Mesendoderm (in vitro differentiated cells): Measurements from ENCODE around the gene DNAJC12.
"Not testable (repeated sequence)": the region's sequence is repeated elsewhere in the genome, so short reads cannot be mapped to it uniquely, and the experiment has no call there.

Experiments used
- DNase-seq: peaks from one replicate; pipeline ENCODE4 v3.0.0; 2013
- H2AK5ac ChIP-seq: 2 replicates; pipeline ENCODE4 v1.6.1; 2013; ENCODE audit warnings: low read length, inconsistent platforms
- H2BK120ac ChIP-seq: 2 replicates; pipeline ENCODE4 v1.6.1; 2013; ENCODE audit warnings: low read depth, mild to moderate bottlenecking, low read length, moderate library complexity, mixed read lengths
- H2BK15ac ChIP-seq: replicated peaks from 2 replicates; pipeline ENCODE4 v1.6.1; 2013; ENCODE audit warnings: low read depth, mild to moderate bottlenecking, moderate library complexity
- H2BK5ac ChIP-seq: 2 replicates; pipeline ENCODE4 v1.6.1; 2013; ENCODE audit warnings: low read length, inconsistent platforms
- H3K18ac ChIP-seq: 2 replicates; pipeline ENCODE4 v1.6.1; 2013; ENCODE audit warnings: mild to moderate bottlenecking, low read length, mixed read lengths
- H3K23ac ChIP-seq: one replicate; pipeline ENCODE4 v1.6.1; 2013; ENCODE audit warnings: low read length
- H3K27ac ChIP-seq: 2 replicates; pipeline ENCODE4 v1.5.1; 2013; ENCODE audit warnings: low read depth, mild to moderate bottlenecking, inconsistent platforms, low read length, moderate library complexity
- H3K27me3 ChIP-seq: 2 replicates; pipeline ENCODE4 v1.6.1; 2013; ENCODE audit warnings: low read length, control low read depth, mild to moderate bottlenecking, inconsistent platforms; ENCODE audit not compliant: insufficient read depth, poor library complexity
- H3K36me3 ChIP-seq: 2 replicates; pipeline ENCODE4 v1.6.1; 2013; ENCODE audit warnings: low read length, inconsistent platforms; ENCODE audit not compliant: control insufficient read depth, insufficient read depth
- H3K4ac ChIP-seq: one replicate; pipeline ENCODE4 v1.6.1; 2013; ENCODE audit warnings: low read depth, mild to moderate bottlenecking, low read length, moderate library complexity
- H3K4me1 ChIP-seq: 2 replicates; pipeline ENCODE4 v1.6.1; 2013; ENCODE audit warnings: low read depth, low read length, inconsistent platforms; ENCODE audit not compliant: control insufficient read depth
- H3K4me2 ChIP-seq: 2 replicates; pipeline ENCODE4 v1.6.1; 2013; ENCODE audit warnings: low read length
- H3K4me3 ChIP-seq: 2 replicates; pipeline ENCODE4 v1.5.1; 2013; ENCODE audit warnings: mild to moderate bottlenecking, low read length
- H3K56ac ChIP-seq: one replicate; pipeline ENCODE4 v1.6.1; 2013; ENCODE audit warnings: low read length
- H3K79me1 ChIP-seq: 2 replicates; pipeline ENCODE4 v1.6.1; 2013; ENCODE audit warnings: low read length, inconsistent platforms
- H3K79me2 ChIP-seq: 2 replicates; pipeline ENCODE4 v1.6.1; 2013; ENCODE audit warnings: mild to moderate bottlenecking, low read length; ENCODE audit not compliant: control insufficient read depth, insufficient read depth
- H3K9ac ChIP-seq: 2 replicates; pipeline ENCODE4 v1.6.1; 2013; ENCODE audit warnings: low read length, inconsistent platforms
- H4K5ac ChIP-seq: one replicate; pipeline ENCODE4 v1.6.1; 2013; ENCODE audit warnings: low read length
- H4K8ac ChIP-seq: one replicate; pipeline ENCODE4 v1.6.1; 2013; ENCODE audit warnings: low read depth, mild to moderate bottlenecking, control low read depth, low read length, moderate library complexity
- WGBS: extraction: QIAGEN DNeasy Blood & Tissue Kit; methylation state at CpG from one replicate; pipeline ENCODE4 v1.1.7; 2013; ENCODE audit warnings: low lambda C conversion rate, missing lambda C conversion rate; ENCODE audit not compliant: insufficient coverage; ENCODE audit errors: extremely low coverage; 5-methylcytosine and 5-hydroxymethylcytosine counted together

The DNAJC12 gene

DNA sequence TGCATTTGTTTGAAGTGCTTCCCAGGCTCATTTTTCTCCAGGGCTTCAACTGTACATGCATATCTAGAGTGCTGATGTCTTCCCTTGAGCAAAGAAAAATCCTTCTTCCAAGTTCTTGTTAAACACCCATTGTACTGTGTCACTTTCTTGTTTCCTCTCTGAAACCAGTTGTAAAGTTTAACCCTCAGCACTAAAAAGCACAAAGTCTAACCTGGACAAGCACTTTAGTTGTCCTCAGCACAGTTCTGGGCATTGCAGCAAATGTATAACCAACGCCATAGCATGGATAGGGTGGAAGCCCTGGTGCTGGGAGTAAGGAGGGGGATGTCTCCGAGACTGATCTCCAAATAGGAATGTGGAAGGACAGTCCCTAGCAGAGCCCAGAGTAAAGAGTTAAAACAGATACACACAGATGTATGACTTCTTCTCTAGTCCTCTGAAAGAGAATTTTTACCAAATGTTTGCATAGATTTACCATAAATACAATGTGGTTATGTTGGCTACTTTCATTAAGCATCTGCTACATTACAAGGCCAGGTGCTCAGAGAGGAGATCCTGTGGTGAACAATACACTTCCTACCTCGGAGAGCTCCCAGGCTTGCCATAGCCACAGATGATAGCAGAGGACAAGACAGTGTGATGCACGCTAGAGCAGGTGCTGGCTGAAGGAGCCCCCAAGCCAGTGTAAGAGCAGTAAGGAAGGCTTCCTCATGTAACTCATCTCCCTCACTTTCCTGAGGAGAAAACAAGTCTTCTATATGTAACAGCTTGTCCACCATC, 57.0 kb downstream of the DNAJC12 start:
- no peaks in the 10 kb centered on the region for H3K27me3 ChIP-seq
- no peak overlapping the region for H2AK5ac ChIP-seq
- no peak overlapping the region for H3K4me2 ChIP-seq
- no peak for DNase-seq
- no peaks in the 10 kb centered on the region for H3K79me2 ChIP-seq
- H4K5ac ChIP-seq: no peak overlapping the region
- no peaks in the 10 kb centered on the region for H3K79me1 ChIP-seq
- H3K23ac ChIP-seq: no peak overlapping the region
- no peak overlapping the region for H3K9ac ChIP-seq
- H3K4ac ChIP-seq: no peak overlapping the region
- H3K36me3 ChIP-seq: no peaks in the 10 kb centered on the region
- no peak overlapping the region for H3K4me3 ChIP-seq
- no peak overlapping the region for H3K56ac ChIP-seq
- no peaks in the 10 kb centered on the region for H3K4me1 ChIP-seq
- no peak overlapping the region for H2BK5ac ChIP-seq
- no peak overlapping the region for H2BK120ac ChIP-seq
- no CpG with 5 or more reads among the region's 4 CpGs for WGBS
- no peak overlapping the region for H3K27ac ChIP-seq
- H3K18ac ChIP-seq: no peak overlapping the region
- H4K8ac ChIP-seq: no peak overlapping the region
- H2BK15ac ChIP-seq: no peak overlapping the region

DNA sequence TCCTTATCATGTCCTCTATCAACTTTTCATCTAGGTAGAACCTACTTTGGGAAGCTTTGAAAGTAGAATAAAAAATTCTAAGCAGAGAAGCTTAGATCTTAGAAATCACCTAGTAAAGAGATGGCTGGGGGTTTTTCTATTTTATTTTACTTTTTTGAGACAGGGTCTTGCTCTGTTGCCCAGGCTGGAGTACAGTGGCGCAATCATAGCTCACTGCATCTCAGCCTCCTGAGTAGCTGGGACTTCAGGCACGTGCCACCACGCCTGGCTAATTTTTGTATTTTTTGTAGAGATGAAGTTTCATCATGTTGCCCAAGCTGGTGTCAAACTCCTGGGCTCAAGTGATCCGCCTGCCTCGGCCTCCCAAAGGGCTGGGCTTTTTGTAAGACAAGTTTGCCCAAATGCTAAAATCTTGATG, 57.8 kb downstream of the DNAJC12 start:
- H3K79me1 ChIP-seq, H3K18ac ChIP-seq, H3K9ac ChIP-seq, H3K56ac ChIP-seq, H4K8ac ChIP-seq, DNase-seq, H3K36me3 ChIP-seq, H3K27ac ChIP-seq, H3K4me1 ChIP-seq, H3K4me3 ChIP-seq, H2BK15ac ChIP-seq, H2BK5ac ChIP-seq, H2AK5ac ChIP-seq, H2BK120ac ChIP-seq, H4K5ac ChIP-seq, H3K4ac ChIP-seq, H3K4me2 ChIP-seq, H3K23ac ChIP-seq, H3K27me3 ChIP-seq, H3K79me2 ChIP-seq: not testable (repeated sequence)
- no CpG with 5 or more reads among the region's 5 CpGs for WGBS

GRCh38 chr10:67779465-67780203, 58.4 kb downstream of the DNAJC12 start:
- H3K27me3 ChIP-seq: no peaks in the 10 kb centered on the region
- H3K9ac ChIP-seq: no peak overlapping the region
- H3K79me1 ChIP-seq: no peaks in the 10 kb centered on the region
- H3K36me3 ChIP-seq: no peaks in the 10 kb centered on the region
- H2BK15ac ChIP-seq: no peak overlapping the region
- H2AK5ac ChIP-seq: no peak overlapping the region
- no peak overlapping the region for H3K27ac ChIP-seq
- peak; percentile 80 for DNase-seq
- no peak overlapping the region for H4K8ac ChIP-seq
- H3K4me2 ChIP-seq: no peak overlapping the region
- no peaks in the 10 kb centered on the region for H3K79me2 ChIP-seq
- no peak overlapping the region for H3K18ac ChIP-seq
- H3K4ac ChIP-seq: no peak overlapping the region
- no CpG with 5 or more reads among the region's 4 CpGs for WGBS
- no peak overlapping the region for H3K23ac ChIP-seq
- H3K56ac ChIP-seq: no peak overlapping the region
- no peak overlapping the region for H4K5ac ChIP-seq
- no peaks in the 10 kb centered on the region for H3K4me1 ChIP-seq
- no peak overlapping the region for H2BK120ac ChIP-seq
- H2BK5ac ChIP-seq: no peak overlapping the region
- no peak overlapping the region for H3K4me3 ChIP-seq

GRCh38 chr10:67776371-67776770, 61.6 kb downstream of the DNAJC12 start:
- Histone ChIP-seq H3K4me3 (no peak overlapping the region), H2BK5ac (no peak overlapping the region), H3K23ac (no peak overlapping the region), H3K79me2 (no peaks in the 10 kb centered on the region), H2BK120ac (no peak overlapping the region), H3K4ac (no peak overlapping the region), H3K27ac (no peak overlapping the region), H4K8ac (no peak overlapping the region), H3K79me1 (no peaks in the 10 kb centered on the region), H4K5ac (no peak overlapping the region), H3K4me2 (no peak overlapping the region), H3K56ac (no peak overlapping the region), H2AK5ac (no peak overlapping the region), H3K18ac (no peak overlapping the region), H3K9ac (no peak overlapping the region), H3K27me3 (no peaks in the 10 kb centered on the region), H2BK15ac (no peak overlapping the region), H3K4me1 (no peaks in the 10 kb centered on the region), H3K36me3 (no peaks in the 10 kb centered on the region)
- no peak for DNase-seq
- WGBS: no CpG with 5 or more reads among the region's 1 CpG

DNA sequence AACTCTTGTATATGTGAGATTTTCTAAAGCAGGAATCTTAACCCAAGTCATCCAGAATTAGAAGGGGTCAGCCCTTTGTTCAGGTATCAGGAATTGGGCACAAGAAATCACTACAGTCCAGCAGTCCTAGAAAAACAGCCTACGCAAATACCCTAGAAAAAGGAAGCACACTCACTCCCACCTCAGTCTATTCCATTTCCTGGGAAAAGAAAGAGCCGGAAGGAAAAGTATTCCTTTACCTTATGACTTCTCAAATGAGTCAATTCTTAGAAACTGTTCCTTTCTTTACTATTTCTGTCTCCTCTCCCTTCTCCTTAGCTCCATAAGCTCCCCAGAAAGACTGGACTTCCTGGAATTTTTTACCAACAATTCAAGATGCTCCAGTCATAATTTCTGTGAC, 62.7 kb downstream of the DNAJC12 start:
- DNase-seq: no peak
- H3K4me2 ChIP-seq: no peak overlapping the region
- H2BK5ac ChIP-seq: no peak overlapping the region
- no peak overlapping the region for H2BK15ac ChIP-seq
- no peaks in the 10 kb centered on the region for H3K4me1 ChIP-seq
- no peak overlapping the region for H3K27ac ChIP-seq
- no peaks in the 10 kb centered on the region for H3K27me3 ChIP-seq
- WGBS: no CpG with 5 or more reads among the region's 2 CpGs
- H3K56ac ChIP-seq: no peak overlapping the region
- no peaks in the 10 kb centered on the region for H3K79me2 ChIP-seq
- H3K4ac ChIP-seq: no peak overlapping the region
- H4K5ac ChIP-seq: no peak overlapping the region
- no peak overlapping the region for H4K8ac ChIP-seq
- H3K23ac ChIP-seq: no peak overlapping the region
- H2BK120ac ChIP-seq: no peak overlapping the region
- no peak overlapping the region for H3K4me3 ChIP-seq
- H3K18ac ChIP-seq: no peak overlapping the region
- no peak overlapping the region for H3K9ac ChIP-seq
- no peaks in the 10 kb centered on the region for H3K79me1 ChIP-seq
- H2AK5ac ChIP-seq: no peak overlapping the region
- no peaks in the 10 kb centered on the region for H3K36me3 ChIP-seq
